Choroid plexus epithelial cell (primary cell): Measurements from ENCODE around the gene ZNF236.

Source experiments
- DNase-seq: peaks from one replicate; pipeline ENCODE4 v3.0.0-alpha.2; 2010; ENCODE audit warnings: low read depth
- H3K4me3 ChIP-seq: 2 replicates; pipeline ENCODE4 v1.5.1; 2011; ENCODE audit warnings: low read depth, mild to moderate bottlenecking, control low read depth, low read length, moderate library complexity
- CTCF ChIP-seq: conservative IDR thresholded peaks from 2 replicates; pipeline ENCODE4 v1.5.1; 2011; ENCODE audit warnings: low read depth, mild to moderate bottlenecking, control low read depth, inconsistent platforms, low read length, moderate library complexity

ZNF236 gene

GRCh38 chr18:77000527-77000926 lies 178.2 kb downstream of the ZNF236 start:
- TF ChIP-seq CTCF: peak; percentile 99
- H3K4me3 ChIP-seq: peak overlapping the region; percentile 44
- DNase-seq: peak; percentile 59

GRCh38 chr18:77001041-77001440 lies 178.7 kb downstream of the ZNF236 start:
- DNase-seq: no peak
- TF ChIP-seq CTCF: no peak
- H3K4me3 ChIP-seq: no peak overlapping the region

- H3K4me3 ChIP-seq: no peak overlapping the region
- no peak for TF ChIP-seq CTCF
- no peak for DNase-seq
These were observed 179.6 kb downstream of the ZNF236 start for GRCh38 chr18:77001979-77002378.

GRCh38 chr18:77002496-77002895 lies 180.1 kb downstream of the ZNF236 start:
- DNase-seq: no peak
- TF ChIP-seq CTCF: no peak
- no peak overlapping the region for H3K4me3 ChIP-seq

GRCh38 chr18:77003316-77003715 lies 181.0 kb downstream of the ZNF236 start:
- DNase-seq: no peak
- no peak overlapping the region for H3K4me3 ChIP-seq
- no peak for TF ChIP-seq CTCF

GRCh38 chr18:77004555-77005380 lies 182.4 kb downstream of the ZNF236 start:
- DNase-seq: no peak
- no peak overlapping the region for H3K4me3 ChIP-seq
- no peak for TF ChIP-seq CTCF

GRCh38 chr18:77005651-77006195 lies 183.4 kb downstream of the ZNF236 start:
- no peak overlapping the region for H3K4me3 ChIP-seq
- TF ChIP-seq CTCF: no peak
- no peak for DNase-seq
